CD4-positive, CD25-positive, alpha-beta regulatory T cell (primary cell): ENCODE data around the gene CD151. TPM values are rescaled to one million over a fixed set of nuclear protein-coding genes. Genes with fewer than 3 reads are reported as not detected.

Experiments used
- ATAC-seq, 2 donors: fragments of 150-1000 bp; cut with Tn5 transposase; one replicate each; pipeline ENCODE4 v1.10.0; 2021; ENCODE audit warnings: low read depth in 2 of 2, moderate number of reproducible peaks in 2 of 2, moderate library complexity in 1 of 2
- DNase-seq, 3 donors: peaks; one replicate each; pipeline versions ENCODE4 v3.0.0 to v3.0.0-alpha.2; 2012 to 2022; ENCODE audit warnings: mixed read lengths in 1 of 3
- H3K27ac ChIP-seq: one replicate; pipeline ENCODE4 v1.7.0; 2013; ENCODE audit warnings: mild to moderate bottlenecking, low read length; ENCODE audit not compliant: insufficient read depth, poor library complexity, severe bottlenecking
- H3K27me3 ChIP-seq: one replicate; pipeline ENCODE4 v1.7.0; 2013; ENCODE audit warnings: low read length; ENCODE audit not compliant: control insufficient read depth, insufficient read depth
- H3K36me3 ChIP-seq: one replicate; pipeline ENCODE4 v1.7.0; 2013; ENCODE audit warnings: mild to moderate bottlenecking, low read length, moderate library complexity; ENCODE audit not compliant: control insufficient read depth, insufficient read depth
- H3K4me1 ChIP-seq: 2 replicates; pipeline ENCODE4 v1.7.0; 2013; ENCODE audit warnings: mild to moderate bottlenecking, low read length; ENCODE audit not compliant: insufficient read depth, control insufficient read depth, poor library complexity, severe bottlenecking
- H3K4me3 ChIP-seq: one replicate; pipeline ENCODE4 v1.7.0; 2013; ENCODE audit warnings: low read depth, mild to moderate bottlenecking, low read length, moderate library complexity
- H3K9me3 ChIP-seq, 2 experiments: 1 replicate in 1 of 2; 2 replicates in 1 of 2; pipeline ENCODE4 v1.7.0; 2013; ENCODE audit warnings: low read length in 2 of 2, mild to moderate bottlenecking in 1 of 2, moderate library complexity in 1 of 2; ENCODE audit not compliant: control insufficient read depth in 2 of 2
- H3K27ac Mint-ChIP-seq, 3 donors: one replicate each; pipeline ENCODE4 v1.8.0; 2020 to 2022; ENCODE audit warnings: mild to moderate bottlenecking in 3 of 3, mixed read lengths in 3 of 3, moderate library complexity in 2 of 3
- H3K27me3 Mint-ChIP-seq: one replicate; pipeline ENCODE4 v1.8.0; 2022; ENCODE audit warnings: mild to moderate bottlenecking, mixed read lengths
- H3K36me3 Mint-ChIP-seq: one replicate; pipeline ENCODE4 v1.8.0; 2020; ENCODE audit warnings: mixed read lengths
- H3K4me1 Mint-ChIP-seq, 4 donors: one replicate each; pipeline ENCODE4 v1.8.0; 2020 to 2022; ENCODE audit warnings: mixed read lengths in 4 of 4, mild to moderate bottlenecking in 1 of 4
- H3K4me3 Mint-ChIP-seq, 4 donors: one replicate each; pipeline ENCODE4 v1.8.0; 2020 to 2022; ENCODE audit warnings: mild to moderate bottlenecking in 4 of 4, mixed read lengths in 4 of 4, moderate library complexity in 3 of 4
- H3K9me3 Mint-ChIP-seq, 7 donors: one replicate each; pipeline ENCODE4 v1.8.0; 2020 to 2022; ENCODE audit warnings: mixed read lengths in 7 of 7, mild to moderate bottlenecking in 3 of 7, moderate library complexity in 2 of 7
- polyA plus RNA-seq, 4 donors: library from polyadenylated mRNA; unstranded; fragments of 300-500 nt; fragmentation: Illumina TruSeq; gene quantifications; one replicate each; pipeline ENCODE4 v1.2.3, GENCODE V29; 2021
- total RNA-seq: library from RNA; stranded (reverse); gene quantifications from one replicate; pipeline ENCODE4 v1.2.3, GENCODE V29; 2022

CD151 gene
- total and polyA plus RNA-seq, 5 donors from 2014 or later: 5.5 to 20.7 (median 11.9) TPM

- H3K4me1 Mint-ChIP-seq: peaks cover 0 to 50% (median 13%) of the 10 kb centered on the region in 4 donors
- no peak overlapping the region for H3K27ac Mint-ChIP-seq
- peaks cover 10% of the 10 kb centered on the region for H3K36me3 Mint-ChIP-seq
- no peak overlapping the region for H3K4me3 ChIP-seq
- H3K27ac ChIP-seq: no peak overlapping the region
- DNase-seq (no peak), ATAC-seq (no peak)
- H3K4me3 Mint-ChIP-seq: peak overlapping the region; percentile 77 to 91 (median 84)
- no peaks in the 10 kb centered on the region for H3K9me3 ChIP-seq
- H3K27me3 ChIP-seq: no peaks in the 10 kb centered on the region
- H3K4me1 ChIP-seq: peaks cover 50% of the 10 kb centered on the region
- peaks cover 31% of the 10 kb centered on the region for H3K27me3 Mint-ChIP-seq
- H3K36me3 ChIP-seq: peaks cover 10% of the 10 kb centered on the region
- H3K9me3 Mint-ChIP-seq: no peaks in the 10 kb centered on the region
Observed at GRCh38 chr11:826227-826621, 6.5 kb upstream of the CD151 start.

DNA sequence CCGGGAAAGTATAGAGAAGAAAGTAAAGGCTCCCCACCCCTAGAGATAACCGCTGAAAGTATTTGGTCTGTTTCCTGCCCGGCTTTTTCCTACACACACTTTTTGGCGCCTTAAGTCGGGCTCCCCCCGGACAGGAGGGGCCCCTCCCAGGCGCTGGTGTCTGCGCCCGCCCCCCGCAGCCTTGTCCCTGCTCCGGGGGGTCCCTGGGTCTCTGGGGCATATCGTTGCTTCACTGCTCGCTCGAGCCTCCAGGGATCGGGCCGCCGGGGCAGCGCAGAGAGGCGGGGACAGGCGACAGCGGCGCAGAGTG is 6.0 kb upstream of the CD151 start:
- no peaks in the 10 kb centered on the region for H3K9me3 ChIP-seq
- H3K4me1 Mint-ChIP-seq: peaks cover 0 to 49% (median 12%) of the 10 kb centered on the region in 4 donors
- H3K4me3 ChIP-seq: no peak overlapping the region
- no peak overlapping the region for H3K27ac Mint-ChIP-seq
- H3K27ac ChIP-seq: no peak overlapping the region
- no peaks in the 10 kb centered on the region for H3K9me3 Mint-ChIP-seq
- peaks cover 10% of the 10 kb centered on the region for H3K36me3 Mint-ChIP-seq
- peak overlapping the region; percentile 77 to 91 (median 84) for H3K4me3 Mint-ChIP-seq
- H3K27me3 ChIP-seq: no peaks in the 10 kb centered on the region
- peak in 1 of 3 donors; percentile 45 for DNase-seq
- ATAC-seq: peak in 1 of 2 donors; percentile 7
- peaks cover 10% of the 10 kb centered on the region for H3K36me3 ChIP-seq
- H3K4me1 ChIP-seq: peaks cover 52% of the 10 kb centered on the region
- H3K27me3 Mint-ChIP-seq: peaks cover 37% of the 10 kb centered on the region

- Histone ChIP-seq H3K27ac (no peak overlapping the region), H3K4me1 (peaks cover 55% of the 10 kb centered on the region), H3K36me3 (peaks cover 8% of the 10 kb centered on the region), H3K4me3 (no peak overlapping the region), H3K9me3 (no peaks in the 10 kb centered on the region), H3K27me3 (no peaks in the 10 kb centered on the region)
- DNase-seq (peak in 1 of 3 donors; percentile 61), ATAC-seq (peak in 1 of 2 donors; percentile 7)
- peak overlapping the region; percentile 67 to 89 (median 82) for H3K4me3 Mint-ChIP-seq
- no peak overlapping the region for H3K27ac Mint-ChIP-seq
- H3K27me3 Mint-ChIP-seq: peaks cover 39% of the 10 kb centered on the region
- H3K9me3 Mint-ChIP-seq: no peaks in the 10 kb centered on the region
- peaks cover 9% of the 10 kb centered on the region for H3K36me3 Mint-ChIP-seq
- peaks cover 0 to 47% (median 12%) of the 10 kb centered on the region in 4 donors for H3K4me1 Mint-ChIP-seq
Observed at GRCh38 chr11:827146-827896, 5.4 kb upstream of the CD151 start.

DNA sequence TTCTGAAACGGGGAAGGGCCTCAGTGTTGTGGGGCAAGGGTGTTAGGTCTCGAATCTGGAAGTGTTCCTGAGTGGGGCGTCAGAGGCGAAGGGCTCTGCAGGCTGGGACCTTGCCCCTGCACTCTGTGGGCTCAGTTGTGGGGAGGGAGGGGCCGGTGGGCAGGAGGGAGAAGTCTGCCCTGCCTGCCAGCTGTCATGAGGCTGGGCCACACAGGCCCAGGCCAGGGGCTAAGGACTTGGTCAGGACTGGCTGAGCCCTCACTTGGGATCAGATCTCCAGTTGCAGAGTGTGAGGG is 4.9 kb upstream of the CD151 start, which contains the start of gene CRACR2B:
TSS of gene CRACR2B (plus strand) at position 23 of the 296 bp plus-strand sequence. CDS start 689 bp downstream, outside the sequence.
- Mint-ChIP-seq H3K36me3 (peaks cover 7% of the 10 kb centered on the region), H3K4me3 (peak within 1 kb of the TSS; percentile 77 to 91 (median 86)), H3K27me3 (peaks cover 39% of the 10 kb centered on the region), H3K9me3 (no peaks in the 10 kb centered on the region), H3K4me1 (peaks cover 0 to 46% (median 10%) of the 10 kb centered on the region in 4 donors), H3K27ac (no peak within 1 kb of the TSS)
- no peak within 1 kb of the TSS for H3K4me3 ChIP-seq
- H3K27me3 ChIP-seq: no peaks in the 10 kb centered on the region
- DNase-seq (no peak), ATAC-seq (no peak)
- peaks cover 6% of the 10 kb centered on the region for H3K36me3 ChIP-seq
- no peaks in the 10 kb centered on the region for H3K9me3 ChIP-seq
- H3K4me1 ChIP-seq: peaks cover 59% of the 10 kb centered on the region
- no peak within 1 kb of the TSS for H3K27ac ChIP-seq

GRCh38 chr11:828506-829175 is 4.1 kb upstream of the CD151 start:
- Mint-ChIP-seq H3K9me3 (no peaks in the 10 kb centered on the region), H3K4me3 (peak overlapping the region; percentile 57 to 89 (median 81)), H3K4me1 (peaks cover 0 to 47% (median 9%) of the 10 kb centered on the region in 4 donors), H3K27ac (no peak overlapping the region), H3K27me3 (peaks cover 39% of the 10 kb centered on the region), H3K36me3 (peaks cover 7% of the 10 kb centered on the region)
- Histone ChIP-seq H3K36me3 (peaks cover 6% of the 10 kb centered on the region), H3K9me3 (no peaks in the 10 kb centered on the region), H3K27ac (no peak overlapping the region), H3K27me3 (no peaks in the 10 kb centered on the region), H3K4me3 (no peak overlapping the region), H3K4me1 (peaks cover 66% of the 10 kb centered on the region)
- no peak for DNase-seq
- ATAC-seq: no peak

DNA sequence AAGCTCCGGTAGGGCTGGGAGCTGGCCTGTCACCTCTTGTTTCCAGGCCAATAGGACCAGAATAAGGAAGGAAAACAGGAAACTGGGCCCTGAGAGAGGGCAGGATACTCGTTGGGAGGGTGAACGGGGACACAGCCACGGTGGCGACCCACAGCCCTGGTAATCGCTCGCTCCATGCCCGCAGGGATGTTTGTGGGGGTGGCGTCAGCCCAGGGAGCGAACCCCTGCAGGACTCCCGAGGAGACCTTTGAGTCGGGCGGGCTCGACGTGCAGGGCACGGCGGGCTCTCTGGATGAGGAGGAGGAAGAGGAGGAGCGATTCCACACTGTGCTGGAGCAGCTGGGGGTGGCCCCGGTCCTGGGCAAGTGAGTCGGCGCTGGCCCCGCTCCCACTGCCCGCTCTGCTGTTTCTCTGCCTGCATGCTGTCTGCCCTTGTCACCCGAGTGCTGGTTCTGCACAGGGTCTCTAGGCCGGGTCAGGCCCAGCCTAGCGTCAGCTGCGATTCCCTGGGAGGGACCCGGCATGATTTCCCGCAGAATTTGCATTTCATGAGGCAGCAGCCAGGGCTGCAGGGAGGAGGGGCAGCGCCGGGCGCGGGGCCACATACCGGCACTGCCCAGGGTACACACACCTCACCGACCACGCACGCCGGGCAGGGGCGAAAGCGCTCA is 3.4 kb upstream of the CD151 start:
- ATAC-seq (no peak), DNase-seq (no peak)
- Mint-ChIP-seq H3K27ac (no peak overlapping the region), H3K27me3 (peaks cover 39% of the 10 kb centered on the region), H3K4me3 (peak overlapping the region; percentile 21 to 64 (median 56)), H3K36me3 (peaks cover 7% of the 10 kb centered on the region), H3K4me1 (peaks cover 0 to 53% (median 9%) of the 10 kb centered on the region in 4 donors), H3K9me3 (no peaks in the 10 kb centered on the region)
- Histone ChIP-seq H3K27ac (no peak overlapping the region), H3K4me1 (peaks cover 68% of the 10 kb centered on the region), H3K9me3 (no peaks in the 10 kb centered on the region), H3K4me3 (no peak overlapping the region), H3K36me3 (no peaks in the 10 kb centered on the region), H3K27me3 (no peaks in the 10 kb centered on the region)

- Mint-ChIP-seq H3K9me3 (no peaks in the 10 kb centered on the region), H3K27me3 (peaks cover 39% of the 10 kb centered on the region), H3K4me1 (peaks cover 0 to 54% (median 9%) of the 10 kb centered on the region in 4 donors), H3K4me3 (peak overlapping the region in 3 of 4 donors; percentile 54 to 64 (median 57)), H3K27ac (no peak overlapping the region), H3K36me3 (peaks cover 6% of the 10 kb centered on the region)
- no peak for DNase-seq
- Histone ChIP-seq H3K27ac (no peak overlapping the region), H3K4me3 (no peak overlapping the region), H3K36me3 (no peaks in the 10 kb centered on the region), H3K9me3 (no peaks in the 10 kb centered on the region), H3K4me1 (peaks cover 70% of the 10 kb centered on the region), H3K27me3 (no peaks in the 10 kb centered on the region)
- no peak for ATAC-seq
Observed at GRCh38 chr11:829847-830294, 2.9 kb upstream of the CD151 start.
